Hematopoietic multipotent progenitor cell treated with erythropoietin and hydrocortisone succinate and interleukin-3 and kit ligand, for 4 days (in vitro differentiated cells): ENCODE measurements around the gene APIP.

ENCODE experiments used
- DNase-seq: peaks from one replicate; pipeline ENCODE4 v3.0.0-alpha.2; 2015

Gene APIP

DNA sequence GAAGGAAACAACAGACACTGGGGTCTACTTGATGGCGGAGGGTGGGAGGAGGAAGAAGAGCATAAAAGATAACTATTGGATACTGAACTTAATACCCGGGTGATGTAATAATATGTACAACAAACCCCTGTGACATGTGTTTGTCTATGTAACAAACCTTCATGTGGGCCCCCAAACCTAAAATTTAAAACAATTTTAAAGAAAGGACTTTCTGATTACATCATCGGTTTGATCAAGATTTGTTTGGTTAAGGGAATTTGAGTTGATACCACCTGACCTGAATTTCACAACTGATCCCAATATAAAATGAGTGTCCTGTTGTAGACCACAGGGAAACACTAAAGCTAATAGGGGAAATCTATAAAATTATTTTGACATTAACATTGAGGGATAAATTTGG, 34.3 kb downstream of the APIP start:
- no peak for DNase-seq

DNA sequence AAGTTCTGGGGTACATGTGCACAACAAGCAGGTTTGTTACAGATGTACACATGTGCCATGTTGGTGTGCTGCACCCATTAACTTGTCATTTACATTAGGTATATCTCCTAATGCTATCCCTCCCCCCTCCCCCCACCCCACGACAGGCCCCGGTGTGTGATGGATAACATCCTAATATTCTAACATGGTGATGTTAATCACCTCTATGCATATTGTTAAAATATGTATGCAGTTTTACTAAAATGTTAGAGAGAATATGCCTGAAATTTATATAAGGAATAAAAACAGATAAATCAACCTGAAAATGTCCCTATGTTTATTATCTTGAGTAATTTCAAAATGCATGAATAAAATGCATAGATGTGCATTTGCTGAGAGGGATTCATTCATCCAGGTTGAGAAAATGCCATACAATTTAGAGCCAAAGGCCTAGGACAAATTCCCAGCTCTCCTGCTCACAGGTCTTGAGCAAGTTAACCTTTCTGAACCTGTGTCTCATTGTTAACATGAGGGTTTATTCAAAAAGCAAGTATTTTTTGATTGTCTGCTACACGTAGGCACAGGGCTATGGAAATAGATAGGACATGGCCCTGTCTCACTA, 38.7 kb downstream of the APIP start:
- DNase-seq, result no peak

DNA sequence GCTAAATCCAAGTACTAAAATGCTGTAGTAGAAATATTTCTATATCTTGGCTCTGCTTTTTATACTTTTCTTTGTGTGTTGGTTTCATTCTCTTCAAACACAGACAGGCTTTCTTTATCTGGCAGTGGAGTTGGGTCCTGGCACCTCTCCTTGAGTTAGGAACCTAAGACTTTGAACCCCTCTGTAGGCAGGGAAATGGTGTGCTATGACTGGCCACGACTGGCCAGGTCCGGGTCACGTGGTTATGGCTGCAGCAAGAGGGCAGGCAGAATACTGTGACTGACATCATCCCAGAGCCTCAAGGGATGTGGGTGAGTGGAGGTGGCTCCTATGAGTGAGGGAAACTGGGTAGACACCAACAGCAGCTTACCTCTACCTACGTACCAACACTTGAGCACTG, 42.0 kb downstream of the APIP start:
- DNase-seq, result no peak

DNA sequence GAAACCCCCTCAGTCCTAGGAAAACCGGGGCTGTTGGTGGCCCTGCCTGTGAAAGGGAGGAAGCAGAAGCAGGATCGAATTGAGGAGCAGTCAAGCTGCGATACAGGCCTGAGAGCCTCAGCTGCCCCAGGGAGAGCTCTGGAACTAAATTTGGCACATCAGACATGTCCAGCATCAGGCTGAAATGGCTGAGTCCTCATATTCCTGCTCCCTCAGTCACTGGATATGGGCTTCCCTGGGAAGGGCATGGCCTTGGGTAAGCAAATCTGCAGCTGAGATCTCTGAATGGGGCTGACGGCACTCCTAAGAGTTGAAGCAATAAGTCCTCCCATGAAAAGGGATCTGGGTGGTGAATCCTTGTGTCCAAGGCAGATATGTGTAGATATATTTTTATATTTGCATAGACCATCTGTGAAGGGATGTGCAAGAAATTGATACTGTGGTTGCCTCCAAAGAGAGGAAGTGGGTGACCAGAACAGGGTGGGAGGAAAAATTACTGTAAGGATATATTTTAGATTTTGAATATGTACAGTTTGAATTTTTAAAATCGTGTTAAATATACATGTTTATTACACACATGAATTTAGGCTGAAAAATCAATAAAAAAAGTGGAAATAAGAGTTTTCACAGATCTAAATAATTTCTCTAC, 45.5 kb downstream of the APIP start:
- peak; percentile 50 for DNase-seq

DNA sequence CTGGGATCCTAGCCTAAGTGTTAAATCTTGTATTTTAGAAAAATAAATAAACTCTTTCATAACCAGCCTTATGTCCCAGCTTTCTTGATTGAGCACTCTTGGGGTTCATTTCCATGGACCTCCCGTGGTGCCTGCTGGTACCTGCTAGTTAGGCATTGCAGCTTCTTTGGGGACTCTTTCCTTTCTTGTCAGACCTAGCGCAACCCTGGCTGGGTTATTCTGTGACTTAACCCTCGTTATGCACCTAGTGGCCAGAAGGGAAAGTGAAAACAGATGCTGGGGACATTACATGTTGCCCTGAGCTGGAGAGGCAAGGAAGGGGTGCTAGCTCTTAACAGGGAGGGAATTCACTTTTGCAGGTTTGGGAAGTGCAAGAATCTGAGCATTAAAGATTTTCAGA, 46.8 kb downstream of the APIP start:
- DNase-seq, result peak; percentile 23

DNA sequence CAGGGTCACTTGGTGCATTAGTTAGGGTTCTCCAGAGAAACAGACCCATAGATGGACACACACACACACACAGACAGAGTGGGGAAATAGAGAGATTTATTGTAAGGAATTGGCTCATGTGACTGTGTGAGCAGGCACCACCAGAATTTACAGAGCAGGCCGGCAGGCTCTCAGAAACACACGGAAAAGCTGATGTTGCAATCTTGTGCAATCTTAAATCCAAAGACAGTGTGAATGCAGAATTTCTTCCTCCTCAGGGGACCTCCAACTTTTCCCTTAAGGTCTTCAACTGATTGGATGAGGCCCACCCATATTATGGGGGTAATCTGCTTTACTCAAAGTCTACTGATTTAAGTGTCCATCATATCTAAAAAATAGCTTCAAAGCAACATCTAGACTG, 49.8 kb downstream of the APIP start:
- no peak for DNase-seq

DNA sequence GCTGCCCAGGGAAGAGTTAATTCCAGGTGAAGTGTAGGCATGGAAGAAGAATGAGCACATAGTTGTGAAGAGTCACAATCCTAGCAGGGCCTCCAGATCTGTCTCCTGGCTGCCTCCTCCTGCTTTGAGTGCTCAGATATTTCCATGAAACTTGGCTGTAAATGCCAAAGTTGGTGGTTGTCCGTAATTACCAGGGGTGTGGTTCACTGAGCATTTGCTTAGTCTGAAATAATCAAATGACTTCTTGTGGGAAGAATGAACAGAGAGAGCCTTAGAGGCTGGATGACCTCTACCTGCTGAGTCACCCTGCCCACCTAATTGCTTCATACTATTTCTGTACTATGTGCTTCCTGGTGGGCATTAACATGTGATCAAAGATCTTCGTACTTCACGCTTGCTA, 50.9 kb downstream of the APIP start:
- DNase-seq, result no peak

DNA sequence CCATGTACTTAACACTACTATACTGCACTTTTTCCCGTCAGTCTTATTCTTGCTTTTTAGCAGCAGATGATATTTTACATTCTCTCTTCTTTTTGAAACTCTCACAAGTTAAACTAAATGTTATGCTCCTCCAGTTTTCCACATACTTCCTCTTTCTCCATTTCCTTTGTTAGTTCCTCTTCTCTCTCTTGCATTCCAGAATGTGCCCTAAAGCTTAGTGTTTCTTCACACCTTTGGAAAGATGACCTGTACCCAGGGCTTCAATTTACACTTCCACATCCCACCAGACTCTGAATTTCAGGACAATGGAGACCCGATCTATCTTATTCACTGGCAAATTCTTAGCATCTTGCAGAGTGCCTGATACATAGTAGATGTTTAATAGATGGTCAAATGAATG, 51.8 kb downstream of the APIP start:
- peak; percentile 32 for DNase-seq

DNA sequence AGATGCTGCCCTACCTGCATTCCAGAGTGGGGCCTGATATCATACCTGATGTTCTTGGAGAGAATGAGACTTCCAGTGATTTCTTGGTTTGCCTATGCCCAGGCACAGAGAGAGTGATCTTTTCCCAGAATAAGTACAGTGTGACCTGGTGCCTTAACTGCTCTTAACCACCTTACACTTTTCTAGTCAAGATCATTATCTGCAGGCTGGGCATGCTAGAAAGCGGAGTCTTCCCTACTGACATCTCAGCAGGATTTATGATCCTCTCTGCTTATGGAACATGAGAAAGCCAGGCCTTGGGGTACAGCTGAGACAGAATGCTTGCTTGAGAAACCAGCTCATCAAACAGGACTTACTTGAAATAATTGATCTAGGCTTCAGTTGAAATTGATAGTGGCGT, 53.1 kb downstream of the APIP start:
- DNase-seq, result no peak

DNA sequence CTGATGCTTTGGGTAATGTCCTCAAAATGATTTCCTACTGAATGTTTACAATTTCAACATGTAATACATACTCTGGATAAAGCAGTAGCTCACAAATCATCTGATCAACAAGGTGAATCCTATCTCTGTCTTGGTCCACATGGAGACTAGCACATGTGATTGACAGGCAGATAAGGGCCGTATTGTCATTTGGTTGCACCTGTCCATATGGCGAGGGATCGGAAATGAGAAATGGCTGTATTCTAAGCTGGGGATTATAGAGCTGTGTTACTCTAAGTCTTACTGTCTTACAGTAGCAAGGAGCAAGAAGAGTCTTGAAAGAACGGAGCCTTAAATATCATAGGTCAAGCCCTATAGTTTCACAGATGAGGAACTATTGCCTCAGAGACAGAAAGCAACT, 55.7 kb downstream of the APIP start:
- no peak for DNase-seq

DNA sequence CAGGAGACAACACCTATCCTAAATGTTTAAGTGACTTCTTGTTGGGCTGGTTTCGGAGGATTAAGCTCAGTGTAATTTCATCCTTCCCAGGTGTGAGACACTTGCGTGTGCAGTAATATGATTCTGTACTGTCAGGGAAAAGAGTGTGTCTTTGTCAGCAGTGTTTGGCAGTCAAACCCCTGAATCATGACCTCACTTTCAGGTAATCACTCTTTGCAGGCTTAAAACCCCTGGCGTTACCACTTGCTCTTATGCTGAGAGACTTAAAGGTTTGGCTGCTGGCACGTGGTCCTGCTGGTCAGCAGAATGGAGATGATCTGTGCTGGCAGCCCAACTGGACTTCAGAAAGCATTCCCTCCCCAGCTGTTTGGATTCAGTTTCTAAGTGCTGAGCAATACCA, 56.1 kb downstream of the APIP start:
- DNase-seq, result no peak

DNA sequence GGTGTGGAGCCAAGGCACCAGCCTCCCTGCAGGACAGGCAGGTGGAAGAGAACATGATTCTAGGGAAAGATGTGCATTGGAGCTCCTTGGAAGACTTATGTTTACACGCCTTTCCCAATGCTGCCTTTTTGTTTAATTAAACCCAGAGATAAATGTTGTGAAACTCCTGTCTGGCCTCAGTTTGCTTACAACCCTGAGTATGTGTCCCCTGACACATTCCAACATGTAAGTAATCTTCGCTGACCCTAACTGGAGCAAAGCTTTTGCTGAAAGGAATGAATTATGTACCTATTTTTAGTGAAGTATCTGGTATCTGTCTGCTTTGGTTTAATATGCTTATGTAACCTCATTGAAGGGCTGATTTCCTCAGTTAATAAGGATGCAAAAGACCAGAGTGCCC, 56.7 kb downstream of the APIP start:
- DNase-seq, result no peak

DNA sequence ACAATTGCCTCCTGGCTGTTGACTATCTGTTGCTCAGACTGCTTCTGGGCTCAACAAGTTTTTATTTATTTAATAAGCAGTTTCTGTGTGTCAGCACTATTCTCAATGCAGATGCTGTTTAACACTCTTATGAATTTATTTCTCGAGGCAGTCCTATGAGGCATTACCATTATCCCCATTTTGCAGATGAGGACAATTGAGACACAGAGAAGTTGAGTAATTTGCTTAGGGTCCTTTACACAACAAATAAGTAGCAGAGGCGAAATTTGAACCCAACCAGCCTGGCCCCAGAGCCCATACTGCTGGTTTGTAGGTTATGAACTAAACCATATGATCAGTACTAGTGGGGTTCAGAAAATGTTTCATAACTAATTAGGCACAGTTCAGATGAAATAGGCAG, 58.7 kb downstream of the APIP start:
- no peak for DNase-seq

DNA sequence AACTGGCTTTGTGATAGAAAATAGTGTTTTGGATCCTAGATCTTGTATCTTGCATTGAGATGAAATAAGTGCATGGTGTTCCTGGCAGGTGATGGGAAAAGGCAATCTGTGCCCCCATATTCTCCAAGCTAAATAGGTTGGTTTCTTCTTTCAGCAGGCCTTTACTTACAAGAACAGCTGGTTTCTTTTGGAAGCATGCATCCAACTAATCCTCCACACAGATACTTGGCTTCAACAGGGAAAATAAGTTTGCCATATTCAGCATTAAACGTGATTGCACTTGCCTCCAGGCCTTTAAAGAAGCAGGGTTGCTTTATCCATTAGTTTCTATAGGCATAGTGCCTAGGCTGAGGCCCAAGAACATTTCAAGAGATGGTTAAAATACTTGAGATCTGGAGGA, 59.9 kb downstream of the APIP start:
- no peak for DNase-seq

DNA sequence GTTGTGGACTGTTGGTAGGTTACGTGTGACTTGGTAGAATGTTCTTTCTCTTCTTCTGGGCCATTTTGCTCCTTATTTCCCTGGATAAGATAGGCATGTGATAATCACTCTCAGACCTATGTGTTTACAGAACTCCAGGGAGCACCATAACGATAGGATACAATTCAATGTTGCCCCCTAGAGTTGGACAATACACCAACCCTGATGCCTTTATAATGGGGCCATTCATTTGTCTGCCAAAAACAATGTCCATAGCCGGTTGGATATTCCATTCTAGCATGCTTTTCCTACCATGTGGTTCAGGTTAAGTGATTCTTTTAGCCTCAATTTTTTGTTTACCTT, 60.5 kb downstream of the APIP start:
- peak; percentile 11 for DNase-seq

DNA sequence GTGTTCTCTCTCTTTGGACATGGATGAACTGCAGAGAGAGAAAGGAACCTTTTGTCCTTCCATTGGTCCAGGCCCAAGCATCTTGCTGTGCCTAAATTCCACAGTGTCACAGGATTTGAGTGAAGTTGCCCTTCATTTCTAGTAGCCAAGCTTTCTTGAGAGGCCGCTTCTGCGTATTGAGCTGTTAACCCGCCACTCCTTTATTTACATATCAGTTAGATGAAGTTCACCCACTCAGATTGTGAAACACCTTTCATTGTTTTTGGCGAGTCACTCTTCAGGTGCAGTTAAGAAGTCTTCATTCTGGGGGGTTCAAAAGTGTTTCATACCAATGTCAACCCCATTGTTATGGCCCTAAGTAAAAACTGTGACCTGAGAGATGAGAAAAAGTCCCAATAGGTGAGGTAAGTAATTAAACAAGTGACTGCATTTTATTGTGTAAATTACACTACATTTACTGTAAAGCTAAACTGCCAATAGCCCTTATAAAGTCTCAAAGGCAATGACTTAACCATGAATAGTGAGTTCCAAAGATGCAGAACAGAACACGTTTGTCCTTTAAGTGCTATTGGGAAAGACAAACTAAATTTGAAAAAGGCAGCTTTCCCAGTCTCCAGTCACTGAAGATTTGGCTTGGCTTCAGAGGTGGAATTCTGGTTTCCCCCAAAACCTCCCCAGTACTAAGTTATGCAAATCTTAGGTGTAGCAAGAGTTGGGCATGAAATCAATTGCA, 61.0 kb downstream of the APIP start:
- DNase-seq, result no peak

DNA sequence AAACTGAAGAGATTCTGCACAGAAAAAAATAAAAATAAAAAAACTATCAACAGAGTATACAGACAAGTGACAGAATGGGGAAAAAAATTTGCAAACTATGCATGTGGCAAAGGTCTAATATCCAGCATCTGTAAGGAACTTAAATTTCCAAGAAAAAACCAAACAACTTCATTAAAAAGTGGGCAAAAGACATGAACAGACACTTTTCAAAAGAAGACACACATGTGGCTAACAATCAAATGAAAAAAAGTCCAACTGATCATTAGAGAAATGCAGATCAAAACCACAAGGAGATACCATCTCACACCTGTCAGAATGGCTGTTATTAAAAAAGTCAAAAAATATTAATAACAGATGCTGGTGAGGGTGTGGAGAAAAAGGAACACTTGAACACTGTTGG, 64.3 kb downstream of the APIP start:
- no peak for DNase-seq

DNA sequence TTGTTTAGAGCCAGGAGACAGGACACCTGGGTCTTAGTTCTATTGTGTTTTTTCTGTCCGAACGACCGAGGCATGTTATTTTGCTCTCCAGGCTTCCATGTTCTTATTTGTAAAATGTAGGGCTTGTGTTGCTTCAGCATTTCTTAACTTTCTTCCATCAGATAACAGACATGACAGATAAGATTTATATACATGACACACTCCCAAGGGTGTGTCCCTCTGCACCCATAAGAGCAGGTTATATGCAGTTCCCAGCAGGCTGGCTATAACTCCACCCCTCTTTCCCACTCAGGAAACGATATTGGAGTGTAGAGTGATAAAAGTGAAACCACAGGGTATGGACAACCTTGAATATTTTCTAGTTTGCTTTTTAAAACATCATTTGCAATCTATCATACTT, 65.8 kb downstream of the APIP start:
- DNase-seq, result peak; percentile 47

DNA sequence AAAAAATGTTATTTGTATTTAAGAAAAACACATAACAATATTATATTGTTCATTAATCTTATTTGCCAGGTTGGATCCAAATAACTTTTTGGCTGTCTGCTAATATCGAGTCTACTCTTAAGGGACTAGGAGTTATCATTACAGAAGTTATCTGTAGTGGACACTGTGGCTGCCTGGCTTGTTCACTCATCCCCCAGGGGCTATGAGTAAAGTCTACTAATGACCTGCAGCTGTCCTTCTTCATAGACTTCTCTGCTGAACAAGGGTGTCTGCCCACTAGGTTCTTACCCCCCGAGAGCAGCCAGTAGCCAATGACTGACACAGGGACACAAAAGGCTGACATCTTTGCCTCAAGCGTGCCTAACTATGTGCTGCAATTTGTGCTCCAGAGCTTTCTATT, 69.7 kb downstream of the APIP start:
- DNase-seq, result no peak

DNA sequence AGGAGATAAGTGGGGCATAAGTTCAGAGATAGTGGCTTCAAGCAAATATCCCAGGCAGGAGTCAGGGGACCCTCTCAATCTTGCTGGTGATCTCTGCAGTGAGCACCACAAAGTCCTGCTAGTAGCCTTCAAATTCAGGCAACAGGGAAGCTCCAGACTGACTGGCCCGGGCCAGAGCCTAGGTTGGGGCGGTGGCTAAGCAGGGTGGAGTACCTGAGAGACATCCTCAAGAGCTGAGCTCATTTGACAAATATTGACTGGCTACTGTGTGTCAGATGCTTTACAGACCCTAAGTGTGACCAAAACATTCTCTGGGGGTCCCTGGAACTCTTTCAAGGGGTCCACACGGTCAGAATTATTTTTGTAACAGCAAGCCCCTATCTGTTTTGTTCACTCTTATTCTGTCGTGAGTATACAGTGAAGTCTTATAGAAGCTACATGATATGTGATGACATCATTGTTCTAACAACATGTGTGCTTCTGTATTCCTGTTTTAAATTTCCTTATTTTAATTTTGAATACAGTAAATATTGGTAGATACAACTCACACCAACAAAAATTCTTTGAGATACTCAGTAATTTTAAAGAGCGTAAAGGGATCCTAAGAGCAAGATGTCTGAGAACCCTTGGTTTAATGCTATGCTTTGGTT, 71.6 kb downstream of the APIP start:
- DNase-seq, result no peak

DNA sequence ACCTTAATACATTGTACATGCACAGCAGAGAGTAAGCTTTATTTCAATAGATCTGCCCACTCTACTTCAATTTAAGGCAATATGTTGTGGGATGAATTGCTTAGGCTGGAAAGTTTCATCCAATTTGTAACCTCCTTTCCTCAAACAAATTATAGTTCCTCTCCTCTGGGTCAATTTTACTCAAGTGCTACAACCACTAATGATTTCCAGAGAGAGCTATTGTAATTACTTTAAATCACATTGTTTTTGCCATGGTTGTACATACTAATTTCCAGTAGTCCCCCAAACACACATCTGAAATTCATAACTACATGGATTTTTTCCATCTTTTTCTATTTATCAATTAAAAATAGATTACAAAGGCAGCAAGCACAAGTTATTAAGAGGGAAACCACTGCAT, 72.9 kb downstream of the APIP start:
- no peak for DNase-seq

DNA sequence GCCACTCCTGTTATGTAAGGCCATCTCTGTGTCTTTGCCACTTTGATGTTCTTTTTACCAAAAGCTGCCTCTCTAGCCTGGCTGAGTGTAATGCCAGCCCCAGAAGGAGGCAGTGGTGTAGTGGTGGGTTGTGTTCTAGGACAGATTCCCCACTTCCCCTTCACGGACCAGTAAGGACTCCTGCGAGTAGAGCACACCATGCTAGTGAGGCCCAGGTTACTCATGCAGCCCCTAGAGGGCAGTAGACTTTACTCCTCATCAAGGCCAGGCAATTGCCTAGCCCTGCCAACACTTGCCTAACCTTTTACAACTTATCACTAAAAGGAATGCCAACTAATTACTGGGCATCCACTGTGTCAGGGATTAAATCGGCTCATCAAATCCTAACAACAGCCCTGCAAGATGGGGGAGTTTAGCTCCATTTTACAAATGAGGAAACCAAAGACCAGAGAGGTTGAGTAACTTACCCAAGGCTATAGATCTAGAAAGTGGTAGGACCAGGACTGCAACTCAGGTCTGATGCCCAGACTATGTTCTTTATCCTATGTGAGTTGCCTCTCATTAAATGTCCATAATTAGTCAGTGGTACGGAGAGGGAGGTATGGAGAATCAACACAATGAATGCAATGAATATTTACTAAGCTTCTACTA, 75.3 kb downstream of the APIP start:
- DNase-seq, result peak; percentile 89

DNA sequence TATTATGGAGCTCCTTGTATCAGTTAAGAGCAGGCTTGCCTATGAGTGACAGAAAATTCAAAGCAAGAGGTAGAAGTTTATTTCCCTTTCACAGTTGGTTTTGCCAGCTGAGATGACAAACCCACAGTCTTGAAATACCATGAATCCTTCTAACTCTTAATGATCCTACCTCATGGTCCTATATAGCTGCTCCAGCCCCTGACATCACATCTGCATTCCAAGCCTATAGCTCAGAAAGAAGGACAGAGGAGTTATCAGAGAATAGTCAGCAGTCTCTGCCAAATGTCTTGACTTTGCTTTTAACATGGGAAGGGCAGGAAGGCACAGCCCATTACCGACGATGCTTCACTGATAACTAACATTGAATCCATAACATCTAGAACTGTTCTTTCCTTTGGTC, 76.2 kb downstream of the APIP start:
- no peak for DNase-seq
